K562 (cell line): ENCODE data around the gene PRELID3B. TPM values are rescaled to one million over a fixed set of nuclear protein-coding genes. Genes with fewer than 3 reads are reported as not detected.

Experiments
- ATAC-seq: fragments of 200-7000 bp; cut with Tn5 transposase; 3 replicates; pipeline ENCODE4 v1.9.1; 2020; ENCODE audit warnings: moderate library complexity
- BruUV-seq: library from RNA; stranded (reverse); fragments of 400-500 nt; replicated peaks from 2 replicates; lab custom pipeline; 2021; lab: Mats Ljungman, UMichigan
- CTCF ChIA-PET: fragments of 300-600 bp; formaldehyde crosslinking; extraction: SDS; loops from one replicate; lab custom pipeline; 2021; ENCODE audit warnings: low intra/inter-chr PET ratio; lab: Yijun Ruan, JAX
- POLR2A ChIA-PET: fragments of 300-600, 350-650 bp; sonication (Branson Sonifier 250); formaldehyde crosslinking; extraction: SDS; loops from one replicate; lab custom pipeline; 2021; ENCODE audit warnings: antibody characterized with exemption, inconsistent platforms; lab: Yijun Ruan, JAX
- DNase-seq, 4 experiments: peaks; one replicate each; pipeline versions ENCODE4 v3.0.0 to v3.0.0-alpha.2; 2011 to 2018; ENCODE audit warnings: low spot score in 3 of 4, mixed read lengths in 3 of 4; ENCODE audit errors: extremely low read depth in 1 of 4
- FAIRE-seq: peaks from 2 replicates; lab custom pipeline; 2011; peaks lifted over from hg19 to GRCh38; lab: Jason Lieb, UNC
- H2AFZ ChIP-seq: 2 replicates; pipeline ENCODE4 v1.6.0; 2011; ENCODE audit warnings: low read depth, low read length, control low read depth, inconsistent platforms
- H3K27ac ChIP-seq: fragments of 200-600 bp; 3 replicates; pipeline ENCODE4 v1.8.0; 2011; ENCODE audit warnings: low read depth, mild to moderate bottlenecking, control low read depth, inconsistent platforms, low read length, moderate library complexity, mixed read lengths; ENCODE audit errors: extremely low read depth
- H3K27me3 ChIP-seq, 2 experiments: fragments of 300-600 bp in 1 of 2; 2 replicates in 1 of 2; 3 replicates in 1 of 2; pipeline versions ENCODE4 v1.6.0 to v1.8.0; 2011; ENCODE audit warnings: inconsistent platforms in 2 of 2, low read length in 2 of 2, mild to moderate bottlenecking in 1 of 2, mixed read lengths in 1 of 2, moderate library complexity in 1 of 2; ENCODE audit not compliant: control insufficient read depth in 2 of 2, insufficient read depth in 2 of 2
- H3K36me3 ChIP-seq: fragments of 300-600 bp; 3 replicates; pipeline ENCODE4 v1.8.0; 2011; ENCODE audit warnings: mild to moderate bottlenecking, low read length, inconsistent platforms; ENCODE audit not compliant: control insufficient read depth, insufficient read depth
- H3K4me1 ChIP-seq, 2 experiments: fragments of 200-600 bp in 1 of 2; replicated peaks in 1 of 2; 2 replicates in 1 of 2; 3 replicates in 1 of 2; pipeline versions ENCODE4 v1.5.1 to v1.8.0; 2011; ENCODE audit warnings: inconsistent platforms in 2 of 2, low read length in 2 of 2, mild to moderate bottlenecking in 1 of 2, mixed read lengths in 1 of 2, moderate library complexity in 1 of 2; ENCODE audit not compliant: control insufficient read depth in 2 of 2, insufficient read depth in 2 of 2
- H3K4me2 ChIP-seq: 2 replicates; pipeline ENCODE4 v1.6.1; 2011; ENCODE audit warnings: low read length, control low read depth, inconsistent platforms, mixed read lengths; ENCODE audit not compliant: insufficient read depth
- H3K4me3 ChIP-seq: fragments of 200-600 bp; sonication (generic), shearing (Covaris generic); 2 replicates; pipeline ENCODE4 v1.5.1; 2016; ENCODE audit warnings: control low read depth, inconsistent platforms
- H3K79me2 ChIP-seq: fragments of 200-600 bp; 3 replicates; pipeline ENCODE4 v1.8.0; 2011; ENCODE audit warnings: low read length, inconsistent platforms; ENCODE audit not compliant: control insufficient read depth, insufficient read depth
- H3K9ac ChIP-seq, 2 experiments: 2 replicates each; pipeline versions ENCODE4 v1.6.0 to v1.6.1; 2011; ENCODE audit warnings: low read depth in 2 of 2, low read length in 2 of 2, control low read depth in 1 of 2, inconsistent platforms in 1 of 2, mild to moderate bottlenecking in 1 of 2, mixed read lengths in 1 of 2; ENCODE audit not compliant: insufficient read depth in 1 of 2
- H3K9me1 ChIP-seq: one replicate; pipeline ENCODE4 v1.6.0; 2011; ENCODE audit warnings: inconsistent platforms, mild to moderate bottlenecking, low read length, moderate library complexity; ENCODE audit not compliant: control insufficient read depth, insufficient read depth
- H3K9me3 ChIP-seq: replicated peaks from 2 replicates; pipeline ENCODE4 v1.5.1; 2011; ENCODE audit warnings: low read depth, low read length, inconsistent platforms; ENCODE audit not compliant: control insufficient read depth, insufficient read depth
- H4K20me1 ChIP-seq: replicated peaks from 2 replicates; pipeline ENCODE4 v1.6.1; 2011; ENCODE audit warnings: low read length, inconsistent platforms, mixed read lengths; ENCODE audit not compliant: control insufficient read depth, insufficient read depth
- CBX8 ChIP-seq: fragments of 200-600 bp; sonication (generic); IDR thresholded peaks from 2 replicates; pipeline ENCODE4 v1.6.1; 2012; ENCODE audit warnings: borderline replicate concordance, mixed run types, low read depth, mild to moderate bottlenecking, moderate library complexity, mixed read lengths, low read length, control low read depth, inconsistent platforms; ENCODE audit not compliant: poor library complexity, severe bottlenecking; ENCODE audit errors: extremely low read depth
- THRB ChIP-seq: fragments of 450-650 bp; formaldehyde crosslinking; conservative IDR thresholded peaks from 2 replicates; pipeline ENCODE4 v1.4.0; 2022; ENCODE audit warnings: mild to moderate bottlenecking, missing genetic modification characterization
- ZNF512 ChIP-seq: IDR thresholded peaks from 2 replicates; pipeline ENCODE4 v1.6.1; 2016; ENCODE audit warnings: missing genetic modification characterization, missing compliant biosample characterization
- WGBS: fragments of 100-300 bp; shearing (Covaris generic); methylation state at CpG from one replicate; pipeline ENCODE4 v1.1.6; 2016; ENCODE audit warnings: low coverage, mixed read lengths; ENCODE audit not compliant: insufficient coverage; ENCODE audit errors: missing lambda C conversion rate; 5-methylcytosine and 5-hydroxymethylcytosine counted together
- in situ Hi-C: fragments of 300-500 bp; cut with MboI; formaldehyde crosslinking; loops from 4 replicates; pipeline ENCODE4 v1.15.0; 2018; ENCODE audit warnings: inconsistent platforms, mixed read lengths
- intact Hi-C: fragments of 100-400 bp; cut with micrococcal nuclease; formaldehyde crosslinking; loops from 2 replicates; pipeline ENCODE4 v1.14.2; 2022
- polyA plus RNA-seq, 8 experiments: library from polyadenylated mRNA; depleted of rRNA in 4 of 8; stranded (reverse) in 5 of 8; unstranded in 3 of 8; fragments of >200 nt; fragmentation: Nextera tagmentation in 2 of 8; fragmentation: Illumina TruSeq in 1 of 8; extraction: Ambion mirVana in 2 of 8; extraction: Trizol in 1 of 8; gene quantifications; 2 replicates each; pipeline versions ENCODE4 v1.2.1 to v1.2.3, GENCODE V29; 2011 to 2014; ENCODE audit warnings: inconsistent platforms in 1 of 8, missing spikeins in 1 of 8
- total RNA-seq, 7 experiments: library from RNA; depleted of rRNA in 6 of 7; stranded (reverse); fragments of >200 nt in 6 of 7; fragmentation: Illumina TruSeq in 2 of 7; extraction: Trizol in 2 of 7; gene quantifications; 2 replicates each; pipeline versions ENCODE4 v1.2.1 to v1.2.3, GENCODE V29; 2011 to 2021; ENCODE audit warnings: low replicate concordance in 1 of 7

The PRELID3B gene
- total and polyA plus RNA-seq, 9 of the 15 experiments (the other 6 are each of a cell fraction or from before 2014, with no cell fraction given), result 77.0 to 186 (median 101) TPM

- FAIRE-seq, result no peak
- H3K4me2 ChIP-seq, result no peak overlapping the region
- peak; percentile 77 for TF ChIP-seq ZNF512 (tag)
- peak; percentile 68; the same call in 1 of the 2 replicates for TF ChIP-seq THRB (CRISPR knock-in tag)
- no peak for TF ChIP-seq CBX8
- no peak for ATAC-seq
- 0% methylated on average over 1 of the region's 1 CpG for WGBS
- no peak overlapping the region for H3K27ac ChIP-seq
- no peaks in the 10 kb centered on the region for H3K4me1 ChIP-seq
- ChIA-PET POLR2A (no interaction called here), CTCF (interaction anchor here (0.7 kb wide), 1 partner anchor 168 kb away, joined by 6 read pairs; no protein-coding TSS in a partner anchor)
- H3K9ac ChIP-seq, result no peak overlapping the region
- peaks cover 27 to 29% of the 10 kb centered on the region in 2 experiments; a peak in 4 of 5 replicates for H3K27me3 ChIP-seq
- no peak overlapping the region for H2AFZ ChIP-seq
- H3K4me3 ChIP-seq, result no peak overlapping the region
- H3K9me1 ChIP-seq, result no peaks in the 10 kb centered on the region
- no peak for DNase-seq
- no peaks in the 10 kb centered on the region for H3K9me3 ChIP-seq
- intact Hi-C loops, result no loop called here
- in situ Hi-C loops, result no loop called here
- H3K36me3 ChIP-seq, result no peaks in the 10 kb centered on the region
- BruUV-seq, result no TSS peak
- H4K20me1 ChIP-seq, result no peaks in the 10 kb centered on the region
- H3K79me2 ChIP-seq, result no peaks in the 10 kb centered on the region
Measured at GRCh38 chr20:59077705-59078104, 35.1 kb upstream of the PRELID3B start.
